ENCODE results near the gene PCSK5.

PCSK5 gene

GRCh38 chr9:76176171-76176570 lies 285.7 kb downstream of the PCSK5 start:
- FAIRE-seq (no peak), DNase-seq (ENCODE audit: insufficient read length, low spot score) (no peak)

- FAIRE-seq (no peak), DNase-seq (ENCODE audit: insufficient read length, low spot score) (no peak)
Observed at GRCh38 chr9:76177931-76178330, 287.5 kb downstream of the PCSK5 start.

- DNase-seq (ENCODE audit: insufficient read length, low spot score) (no peak), FAIRE-seq (no peak)
Observed at GRCh38 chr9:76180541-76180940, 290.1 kb downstream of the PCSK5 start.

- FAIRE-seq (no peak), DNase-seq (ENCODE audit: insufficient read length, low spot score) (no peak)
Observed at GRCh38 chr9:76181020-76181641, 290.7 kb downstream of the PCSK5 start.

- FAIRE-seq = no peak
- no peak for DNase-seq (ENCODE audit: insufficient read length, low spot score)
Observed at GRCh38 chr9:76181781-76182180, 291.3 kb downstream of the PCSK5 start.

- FAIRE-seq (no peak), DNase-seq (ENCODE audit: insufficient read length, low spot score) (no peak)
Observed at GRCh38 chr9:76185432-76185831, 295.0 kb downstream of the PCSK5 start.

GRCh38 chr9:76188286-76188685 lies 297.8 kb downstream of the PCSK5 start:
- FAIRE-seq (no peak), DNase-seq (ENCODE audit: insufficient read length, low spot score) (no peak)

- no peak for DNase-seq (ENCODE audit: insufficient read length, low spot score)
- no peak for FAIRE-seq
Observed at GRCh38 chr9:76188905-76189304, 298.4 kb downstream of the PCSK5 start.

- no peak for DNase-seq (ENCODE audit: insufficient read length, low spot score)
- no peak for FAIRE-seq
Observed at GRCh38 chr9:76191493-76191892, 301.0 kb downstream of the PCSK5 start.

GRCh38 chr9:76192013-76192412 lies 301.5 kb downstream of the PCSK5 start:
- FAIRE-seq (no peak), DNase-seq (ENCODE audit: insufficient read length, low spot score) (no peak)

- DNase-seq (ENCODE audit: insufficient read length, low spot score) (no peak), FAIRE-seq (no peak)
Observed at GRCh38 chr9:76194896-76195295, 304.4 kb downstream of the PCSK5 start.

GRCh38 chr9:76198336-76198735 lies 307.9 kb downstream of the PCSK5 start:
- no peak for FAIRE-seq
- no peak for DNase-seq (ENCODE audit: insufficient read length, low spot score)

GRCh38 chr9:76200315-76200714 lies 309.8 kb downstream of the PCSK5 start:
- DNase-seq (ENCODE audit: insufficient read length, low spot score) (no peak), FAIRE-seq (no peak)

- DNase-seq (ENCODE audit: insufficient read length, low spot score) (no peak), FAIRE-seq (no peak)
Observed at GRCh38 chr9:76200745-76201144, 310.3 kb downstream of the PCSK5 start.

GRCh38 chr9:76203373-76203772 lies 312.9 kb downstream of the PCSK5 start:
- DNase-seq (ENCODE audit: insufficient read length, low spot score) (no peak), FAIRE-seq (no peak)

GRCh38 chr9:76206821-76207220 lies 316.3 kb downstream of the PCSK5 start:
- FAIRE-seq (no peak), DNase-seq (ENCODE audit: insufficient read length, low spot score) (no peak)

GRCh38 chr9:76213751-76214150 lies 323.3 kb downstream of the PCSK5 start:
- no peak for FAIRE-seq
- DNase-seq (ENCODE audit: insufficient read length, low spot score) = no peak

- no peak for FAIRE-seq
- DNase-seq (ENCODE audit: insufficient read length, low spot score) = peak; percentile 29
Observed at GRCh38 chr9:76215066-76215465, 324.6 kb downstream of the PCSK5 start.

- DNase-seq (ENCODE audit: insufficient read length, low spot score) (peak; percentile 44), FAIRE-seq (peak; percentile 42)
Observed at GRCh38 chr9:76216161-76216649, 325.7 kb downstream of the PCSK5 start.

- FAIRE-seq = no peak
Observed at GRCh38 chr9:76218117-76218885, 327.8 kb downstream of the PCSK5 start.

GRCh38 chr9:76218886-76219445 lies 328.5 kb downstream of the PCSK5 start:
- FAIRE-seq = no peak
- no peak for DNase-seq (ENCODE audit: insufficient read length, low spot score)

More at GRCh38 chr9:76218117-76218885, 327.8 kb downstream of the PCSK5 start:
- no peak for DNase-seq (ENCODE audit: insufficient read length, low spot score)
